H1 (cell line): Measurements from ENCODE around the gene GRID2. TPM values are rescaled to one million over a fixed set of nuclear protein-coding genes. Genes with fewer than 3 reads are reported as not detected.

Experiments used
- CTCF ChIA-PET: fragments of 300-600 bp; sonication (Branson Sonifier 250); formaldehyde crosslinking; loops from one replicate; lab custom pipeline; 2021; ENCODE audit not compliant: partially characterized antibody; lab: Charles Lee
- POLR2A ChIA-PET: fragments of 300-600 bp; sonication (Branson Sonifier 250); formaldehyde crosslinking; loops from one replicate; lab custom pipeline; 2021; ENCODE audit warnings: inconsistent platforms; ENCODE audit not compliant: partially characterized antibody; lab: Charles Lee
- DNase-seq, 2 experiments: peaks; one replicate each; pipeline versions ENCODE4 v3.0.0 to v3.0.0-alpha.2; 2010 to 2022; ENCODE audit warnings: low spot score in 2 of 2, low read depth in 1 of 2, mixed read lengths in 1 of 2
- FAIRE-seq: peaks from 2 replicates; lab custom pipeline; 2011; peaks lifted over from hg19 to GRCh38; lab: Jason Lieb, UNC
- H2AFZ ChIP-seq: 2 replicates; pipeline ENCODE4 v1.8.1; 2012; ENCODE audit warnings: low read length, inconsistent platforms
- H2AK5ac ChIP-seq: 2 replicates; pipeline ENCODE4 v1.6.1; 2013; ENCODE audit warnings: low read depth, low read length
- H2BK120ac ChIP-seq: replicated peaks from 2 replicates; pipeline ENCODE3; 2013; ENCODE audit warnings: low read depth, low read length, inconsistent platforms
- H2BK12ac ChIP-seq: 2 replicates; pipeline ENCODE4 v1.6.1; 2013; ENCODE audit warnings: low read depth, low read length
- H2BK15ac ChIP-seq: 2 replicates; pipeline ENCODE4 v1.6.1; 2013; ENCODE audit warnings: low read length
- H2BK20ac ChIP-seq: 2 replicates; pipeline ENCODE4 v1.6.1; 2013; ENCODE audit warnings: low read length
- H2BK5ac ChIP-seq: 2 replicates; pipeline ENCODE4 v1.6.1; 2013; ENCODE audit warnings: low read depth, low read length
- H3K14ac ChIP-seq: 2 replicates; pipeline ENCODE4 v1.6.1; 2013; ENCODE audit warnings: inconsistent platforms; ENCODE audit not compliant: insufficient read length
- H3K18ac ChIP-seq: 2 replicates; pipeline ENCODE4 v1.6.1; 2013; ENCODE audit warnings: low read length; ENCODE audit errors: extremely low read depth
- H3K23ac ChIP-seq: 2 replicates; pipeline ENCODE4 v1.6.1; 2013; ENCODE audit warnings: inconsistent platforms; ENCODE audit not compliant: insufficient read length
- H3K23me2 ChIP-seq: 2 replicates; pipeline ENCODE4 v1.6.1; 2013; ENCODE audit warnings: low read depth, low read length
- H3K27ac ChIP-seq: 2 replicates; pipeline ENCODE4 v1.6.1; 2011; ENCODE audit warnings: low read depth, low read length, inconsistent platforms
- H3K27me3 ChIP-seq, 4 experiments: replicated peaks in 1 of 4; 1 replicate in 1 of 4; 2 replicates in 3 of 4; pipeline versions ENCODE4 v1.6.1 to v1.8.1; 2011 to 2013; ENCODE audit warnings: low read length in 3 of 4, mild to moderate bottlenecking in 3 of 4, inconsistent platforms in 2 of 4, mixed read lengths in 2 of 4, moderate library complexity in 1 of 4; ENCODE audit not compliant: control insufficient read depth in 3 of 4, insufficient read depth in 3 of 4; ENCODE audit errors: extremely low read depth in 1 of 4
- H3K36me3 ChIP-seq, 4 experiments: 2 replicates each; pipeline versions ENCODE4 v1.6.1 to v1.8.1; 2011 to 2013; ENCODE audit warnings: mild to moderate bottlenecking in 4 of 4, low read length in 3 of 4, moderate library complexity in 2 of 4, control low read depth in 1 of 4, inconsistent platforms in 1 of 4; ENCODE audit not compliant: insufficient read depth in 4 of 4, control insufficient read depth in 2 of 4
- H3K4ac ChIP-seq: replicated peaks from 2 replicates; pipeline ENCODE3; 2013; ENCODE audit warnings: low read length, low read depth, mixed read lengths, inconsistent platforms; ENCODE audit not compliant: insufficient read length
- H3K4me1 ChIP-seq, 4 experiments: replicated peaks in 1 of 4; 1 replicate in 1 of 4; 2 replicates in 3 of 4; pipeline versions ENCODE4 v1.6.1 to v1.8.1; 2011 to 2013; ENCODE audit warnings: low read length in 3 of 4, inconsistent platforms in 2 of 4, mixed read lengths in 1 of 4; ENCODE audit not compliant: insufficient read depth in 4 of 4, control insufficient read depth in 3 of 4
- H3K4me2 ChIP-seq, 2 experiments: 2 replicates each; pipeline versions ENCODE4 v1.6.1 to v1.8.1; 2011 to 2013; ENCODE audit warnings: low read depth in 2 of 2, low read length in 2 of 2, control low read depth in 1 of 2, inconsistent platforms in 1 of 2, mild to moderate bottlenecking in 1 of 2; ENCODE audit not compliant: insufficient read depth in 1 of 2
- H3K4me3 ChIP-seq, 4 experiments: fragments of 200-600, 300-600 bp in 1 of 4; sonication (generic), shearing (Covaris generic), sonication (Bioruptor Twin) in 1 of 4; 2 replicates each; pipeline versions ENCODE4 v1.5.1 to v1.8.1; 2011 to 2016; ENCODE audit warnings: low read length in 4 of 4, low read depth in 3 of 4, control low read depth in 2 of 4, inconsistent platforms in 2 of 4, mild to moderate bottlenecking in 2 of 4, mixed read lengths in 1 of 4, moderate library complexity in 1 of 4; ENCODE audit not compliant: insufficient read depth in 2 of 4; ENCODE audit errors: extremely low read depth in 1 of 4
- H3K56ac ChIP-seq: replicated peaks from 2 replicates; pipeline ENCODE3; 2013; ENCODE audit warnings: low read depth, mild to moderate bottlenecking, mixed read lengths, low read length, inconsistent platforms; ENCODE audit not compliant: insufficient read length
- H3K79me1 ChIP-seq: 2 replicates; pipeline ENCODE4 v1.6.1; 2013; ENCODE audit warnings: low read depth, low read length, control low read depth
- H3K79me2 ChIP-seq, 2 experiments: 2 replicates each; pipeline versions ENCODE4 v1.6.1 to v1.8.1; 2012 to 2013; ENCODE audit warnings: low read length in 2 of 2, mild to moderate bottlenecking in 2 of 2, inconsistent platforms in 1 of 2; ENCODE audit not compliant: insufficient read depth in 2 of 2, control insufficient read depth in 1 of 2
- H3K9ac ChIP-seq, 4 experiments: replicated peaks in 1 of 4; 1 replicate in 1 of 4; 2 replicates in 3 of 4; pipeline versions ENCODE4 v1.6.1 to v1.8.1; 2011 to 2013; ENCODE audit warnings: low read depth in 3 of 4, low read length in 3 of 4, control low read depth in 2 of 4, mild to moderate bottlenecking in 2 of 4, moderate library complexity in 2 of 4, inconsistent platforms in 1 of 4; ENCODE audit errors: extremely low read depth in 1 of 4
- H3K9me3 ChIP-seq, 2 experiments: 2 replicates each; pipeline versions ENCODE4 v1.6.1 to v1.8.1; 2012 to 2013; ENCODE audit warnings: mild to moderate bottlenecking in 2 of 2, moderate library complexity in 2 of 2, control low read depth in 1 of 2, inconsistent platforms in 1 of 2, low read depth in 1 of 2, low read length in 1 of 2, mixed read lengths in 1 of 2; ENCODE audit not compliant: insufficient read depth in 2 of 2
- H4K20me1 ChIP-seq, 2 experiments: replicated peaks in 1 of 2; 2 replicates each; pipeline versions ENCODE3 to v1.8.1; 2011 to 2013; ENCODE audit warnings: inconsistent platforms in 2 of 2, low read length in 2 of 2, mild to moderate bottlenecking in 1 of 2; ENCODE audit not compliant: insufficient read depth in 2 of 2, control insufficient read depth in 1 of 2
- H4K5ac ChIP-seq: 2 replicates; pipeline ENCODE4 v1.6.1; 2013; ENCODE audit warnings: low read length, low read depth, mixed read lengths, inconsistent platforms; ENCODE audit not compliant: insufficient read length
- H4K8ac ChIP-seq: 2 replicates; pipeline ENCODE4 v1.8.0; 2013; ENCODE audit warnings: mild to moderate bottlenecking, moderate library complexity, low read length, inconsistent platforms; ENCODE audit not compliant: insufficient read depth; ENCODE audit errors: extremely low read depth
- H4K91ac ChIP-seq: replicated peaks from 2 replicates; pipeline ENCODE3; 2013; ENCODE audit warnings: low read length, mixed read lengths, inconsistent platforms; ENCODE audit not compliant: insufficient read length
- BCL11A ChIP-seq, 2 experiments: IDR thresholded peaks; one replicate each; pipeline ENCODE4 v1.6.1; 2011; ENCODE audit warnings: low read depth in 2 of 2, low read length in 2 of 2, mild to moderate bottlenecking in 2 of 2
- BRCA1 ChIP-seq: IDR thresholded peaks from 2 replicates; pipeline ENCODE4 v1.6.1; 2012; ENCODE audit warnings: low read depth, low read length, improper control_type of control experiment
- JUND ChIP-seq: IDR thresholded peaks from 2 replicates; pipeline ENCODE4 v1.6.1; 2011; ENCODE audit warnings: mild to moderate bottlenecking, improper control_type of control experiment, low read length
- KDM4A ChIP-seq: IDR thresholded peaks from one replicate; pipeline ENCODE4 v1.7.1; 2012; ENCODE audit warnings: low read depth, mild to moderate bottlenecking, moderate library complexity, low read length, inconsistent platforms; ENCODE audit not compliant: severe bottlenecking
- polyA plus RNA-seq, 7 experiments: library from polyadenylated mRNA; depleted of rRNA in 3 of 7; stranded (reverse) in 5 of 7; unstranded in 2 of 7; fragments of >200 nt in 5 of 7; fragments of 200-250 nt in 2 of 7; gene quantifications; 1 replicate in 5 of 7; 2 replicates in 1 of 7; 4 replicates in 1 of 7; pipeline versions ENCODE4 v1.2.1 to v1.2.3, GENCODE V29; 2011 to 2013; ENCODE audit warnings: missing spikeins in 2 of 7, mixed read lengths in 2 of 7
- total RNA-seq: library from RNA; stranded (reverse); fragmentation: NEBNext Ultra II Directional; extraction: Animal tissue kit (Norgen Biotek cat#: 25700); gene quantifications from 2 replicates; pipeline ENCODE4 v1.2.1, GENCODE V29; 2021

Gene GRID2
- total and polyA plus RNA-seq, 2 of the 8 experiments (the other 6 are each of a cell fraction or from before 2014, with no cell fraction given): 31.1 to 81.9 TPM

DNA sequence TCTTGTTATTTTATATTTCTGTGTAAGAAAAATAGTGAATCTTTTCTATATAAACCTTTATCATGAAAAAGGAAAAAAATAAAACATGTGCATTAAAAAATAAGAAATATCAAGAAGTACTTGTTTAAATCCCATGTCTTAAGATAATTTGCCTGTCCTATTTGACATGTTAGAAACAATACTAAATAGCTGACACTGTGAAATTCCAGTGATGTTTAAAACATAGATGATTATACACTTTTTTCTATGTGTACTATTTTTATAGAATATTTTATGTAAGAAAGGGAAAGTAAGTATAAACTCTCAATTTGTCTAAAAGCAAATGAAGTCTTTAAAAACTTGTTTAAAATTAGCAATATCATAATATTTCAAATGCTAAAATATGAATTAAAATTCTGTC is 981.6 kb downstream of the GRID2 start:
- TF ChIP-seq BRCA1 (no peak), BCL11A (IDR thresholded peaks at IDR 0.05; ENCODE audit: low read depth in 2 of 2, low read length in 2 of 2) (no peak), JUND (no peak), KDM4A (no peak)
- H3K27me3 ChIP-seq: no peaks in the 10 kb centered on the region

More for the DNA sequence above, 981.6 kb downstream of the GRID2 start:
- Histone ChIP-seq H3K23ac (no peak overlapping the region), H3K4me1 (no peaks in the 10 kb centered on the region), H3K36me3 (no peaks in the 10 kb centered on the region), H3K18ac (no peak overlapping the region), H3K79me2 (no peaks in the 10 kb centered on the region), H3K14ac (no peak overlapping the region), H3K9ac (no peak overlapping the region), H3K4me2 (no peak overlapping the region), H3K27ac (no peak overlapping the region), H4K91ac (no peak overlapping the region), H4K20me1 (no peaks in the 10 kb centered on the region), H4K5ac (no peak overlapping the region), H3K79me1 (no peaks in the 10 kb centered on the region), H3K56ac (no peak overlapping the region), H3K4me3 (no peak overlapping the region), H3K4ac (no peak overlapping the region), H2BK120ac (no peak overlapping the region), H4K8ac (no peak overlapping the region), H3K9me3 (no peaks in the 10 kb centered on the region), H3K23me2 (no peaks in the 10 kb centered on the region), H2AFZ (no peak overlapping the region), H2AK5ac (no peak overlapping the region), H2BK15ac (no peak overlapping the region), H2BK20ac (no peak overlapping the region), H2BK12ac (no peak overlapping the region), H2BK5ac (no peak overlapping the region)
- CTCF ChIA-PET: no interaction called here
- FAIRE-seq: no peak
- POLR2A ChIA-PET: no interaction called here
- no peak for DNase-seq
